ENCODE data around the gene PRKCH. TPM values are rescaled to one million over a fixed set of nuclear protein-coding genes. Genes with fewer than 3 reads are reported as not detected.
A peak's percentile ranks its signal among the peaks of the same experiment; 100 is the strongest.

Gene PRKCH
- total RNA-seq, 1 donor from 2014 or later = 74.4 TPM

GRCh38 chr14:61320806-61321384 is 484 bp upstream of the PRKCH start:
- H3K27me3 ChIP-seq = no peaks in the 10 kb centered on the region
- no peaks in the 10 kb centered on the region for H3K4me1 ChIP-seq
- H3K27ac ChIP-seq = peak overlapping the region; percentile 88
- intact Hi-C loops (cut with DNase I) = no loop called here
- H3K9me3 ChIP-seq = no peaks in the 10 kb centered on the region
- peak overlapping the region; percentile 73 for H3K4me3 ChIP-seq
- DNase-seq (peak; percentile 68), ATAC-seq (no peak)
- H3K36me3 ChIP-seq = no peaks in the 10 kb centered on the region
- no peak for TF ChIP-seq CTCF (IDR thresholded peaks at IDR 0.05)

- Histone ChIP-seq H3K4me3 (peak overlapping the region; percentile 73), H3K9me3 (no peaks in the 10 kb centered on the region), H3K36me3 (no peaks in the 10 kb centered on the region), H3K27me3 (no peaks in the 10 kb centered on the region), H3K27ac (peak overlapping the region; percentile 88), H3K4me1 (peaks cover 11% of the 10 kb centered on the region)
- no peak for TF ChIP-seq CTCF (IDR thresholded peaks at IDR 0.05)
- ATAC-seq = peak; percentile 59
- intact Hi-C loops (cut with DNase I) = no loop called here
- peak; percentile 88 for DNase-seq
Observed at GRCh38 chr14:61322011-61322798, 826 bp downstream of the PRKCH start.

- intact Hi-C loops (cut with DNase I) = no loop called here
- Histone ChIP-seq H3K27me3 (no peaks in the 10 kb centered on the region), H3K4me1 (peaks cover 17% of the 10 kb centered on the region), H3K4me3 (peak overlapping the region; percentile 73), H3K36me3 (no peaks in the 10 kb centered on the region), H3K27ac (peak overlapping the region; percentile 88), H3K9me3 (no peaks in the 10 kb centered on the region)
- DNase-seq = no peak
- TF ChIP-seq CTCF (IDR thresholded peaks at IDR 0.05) = no peak
- peak; percentile 38 for ATAC-seq
Observed at GRCh38 chr14:61322799-61323290, 1.5 kb downstream of the PRKCH start.

GRCh38 chr14:61323970-61324369 is 2.6 kb downstream of the PRKCH start:
- TF ChIP-seq CTCF (IDR thresholded peaks at IDR 0.05) = no peak
- intact Hi-C loops (cut with DNase I) = no loop called here
- Histone ChIP-seq H3K4me3 (peak overlapping the region; percentile 73), H3K4me1 (peaks cover 25% of the 10 kb centered on the region), H3K36me3 (no peaks in the 10 kb centered on the region), H3K9me3 (no peaks in the 10 kb centered on the region), H3K27me3 (no peaks in the 10 kb centered on the region), H3K27ac (peak overlapping the region; percentile 88)
- no peak for DNase-seq
- ATAC-seq = no peak

- H3K27ac ChIP-seq = no peak overlapping the region
- ATAC-seq (no peak), DNase-seq (no peak)
- no peaks in the 10 kb centered on the region for H3K36me3 ChIP-seq
- peak overlapping the region; percentile 73 for H3K4me3 ChIP-seq
- peaks cover 37% of the 10 kb centered on the region for H3K4me1 ChIP-seq
- intact Hi-C loops (cut with DNase I) = no loop called here
- H3K27me3 ChIP-seq = no peaks in the 10 kb centered on the region
- TF ChIP-seq CTCF (IDR thresholded peaks at IDR 0.05) = no peak
- H3K9me3 ChIP-seq = no peaks in the 10 kb centered on the region
Observed at GRCh38 chr14:61325166-61325565, 3.8 kb downstream of the PRKCH start.
